Activated CD4-positive, CD25-positive, alpha-beta regulatory T cell treated with anti-CD3 and anti-CD28 coated beads, Interleukin-2, amount 50 U/mL, for 24 hours (primary cell): ENCODE data around the gene PACS1.
A peak's percentile ranks its signal among the peaks of the same experiment; 100 is the strongest.

Experiments used
- ATAC-seq, 2 donors: fragments of 150-1000 bp; cut with Tn5 transposase; one replicate each; pipeline ENCODE4 v1.10.0; 2021; ENCODE audit warnings: mild to moderate bottlenecking in 1 of 2, moderate library complexity in 1 of 2

Gene PACS1

DNA sequence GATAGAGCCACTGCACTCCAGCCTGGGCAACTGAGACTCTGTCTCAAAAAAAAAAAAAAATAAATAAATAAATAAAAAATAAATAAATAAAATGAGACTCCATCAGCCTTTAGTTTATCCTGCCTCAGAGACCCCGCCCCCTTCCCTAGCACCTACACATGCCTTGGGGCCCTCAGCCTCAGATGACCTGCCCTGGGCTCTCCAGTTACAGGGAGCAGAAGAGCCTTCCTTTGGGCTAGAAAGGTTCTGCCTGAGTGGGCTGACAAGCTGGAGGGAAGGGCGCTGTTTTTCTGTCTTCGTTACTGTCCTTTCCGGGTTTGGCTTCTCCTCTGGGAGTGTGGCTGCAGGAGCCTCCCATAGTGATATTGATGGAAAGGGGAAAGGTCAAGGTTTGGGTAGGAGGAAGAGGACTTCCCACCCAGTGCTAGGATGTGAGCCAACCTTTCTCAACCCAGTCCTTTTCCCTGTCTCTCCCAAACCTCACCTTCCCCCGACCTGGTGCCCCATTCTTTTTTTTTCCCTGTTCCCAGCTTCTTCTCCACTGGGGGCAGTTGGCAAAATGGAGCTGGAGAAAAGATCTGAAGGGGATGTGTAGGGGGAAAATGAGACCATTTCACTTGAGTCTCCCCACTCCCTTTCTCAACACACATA lies 19.4 kb upstream of the PACS1 start:
- ATAC-seq = no peak

DNA sequence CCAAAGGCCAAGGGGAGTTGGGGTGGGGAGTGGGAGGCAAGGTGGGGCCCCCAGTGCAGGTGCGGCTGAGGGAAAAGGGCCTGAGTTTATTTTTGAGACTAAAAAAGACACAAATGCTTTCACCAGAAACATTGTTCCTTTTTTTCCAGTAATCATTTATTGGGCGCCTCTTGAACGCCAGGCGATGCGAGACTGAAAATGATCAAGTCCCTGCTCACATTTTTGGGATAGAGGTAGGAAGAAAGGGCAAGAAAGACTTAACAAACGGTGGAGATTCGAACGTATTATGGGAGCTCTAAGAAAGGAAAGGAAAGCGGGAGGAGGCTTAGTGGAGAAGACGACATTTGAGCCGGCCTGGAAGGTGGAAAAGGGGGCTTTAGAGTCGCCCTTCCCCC lies 18.7 kb upstream of the PACS1 start:
- ATAC-seq = no peak

DNA sequence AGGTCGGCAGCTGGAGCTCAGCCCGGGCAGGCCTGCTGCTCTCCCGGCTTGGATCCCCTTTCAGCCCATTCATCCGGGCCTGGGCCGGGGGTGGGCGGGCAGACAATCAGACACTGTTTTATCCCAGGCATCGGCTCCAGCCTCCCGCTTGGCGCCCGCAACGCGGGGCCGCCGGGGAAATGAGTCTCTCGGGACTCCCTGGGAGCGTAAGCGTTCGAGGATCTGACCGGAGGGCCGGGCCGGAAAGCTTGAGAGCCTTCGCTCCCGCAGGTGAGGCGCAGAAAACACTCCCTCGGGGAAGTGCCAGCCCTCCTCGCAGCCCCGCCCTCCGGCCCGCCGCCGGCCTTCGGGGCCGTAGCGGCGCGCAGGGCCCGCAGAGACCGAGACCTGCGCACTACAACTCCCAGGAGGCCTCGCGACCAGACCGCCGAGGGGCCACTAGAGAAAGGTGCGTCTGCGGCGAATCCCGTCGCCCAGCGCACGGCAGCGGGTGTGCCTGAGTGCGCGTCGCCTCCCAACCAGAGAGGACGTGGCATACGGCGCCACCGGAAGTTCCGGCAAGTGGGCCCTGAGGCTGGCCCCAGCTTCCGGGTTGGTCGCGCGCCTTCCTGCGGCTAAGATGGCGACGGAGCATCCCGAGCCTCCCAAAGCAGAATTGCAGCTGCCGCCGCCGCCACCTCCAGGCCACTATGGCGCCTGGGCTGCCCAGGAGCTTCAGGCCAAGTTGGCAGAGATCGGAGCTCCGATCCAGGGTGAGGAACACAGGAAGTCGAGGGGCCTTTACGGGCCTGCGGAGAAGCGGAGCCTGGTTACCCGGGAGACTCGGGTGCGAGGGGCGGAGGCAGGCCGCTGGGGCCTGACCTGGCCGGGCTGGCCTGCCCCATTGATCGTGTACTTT lies 18.1 kb upstream of the PACS1 start, which contains the start of gene SF3B2:
Gene SF3B2 (plus strand): TSS at position 599 of the 898 bp plus-strand sequence. CDS start 21 bp downstream, at position 620.
- peak; percentile 99 for ATAC-seq

DNA sequence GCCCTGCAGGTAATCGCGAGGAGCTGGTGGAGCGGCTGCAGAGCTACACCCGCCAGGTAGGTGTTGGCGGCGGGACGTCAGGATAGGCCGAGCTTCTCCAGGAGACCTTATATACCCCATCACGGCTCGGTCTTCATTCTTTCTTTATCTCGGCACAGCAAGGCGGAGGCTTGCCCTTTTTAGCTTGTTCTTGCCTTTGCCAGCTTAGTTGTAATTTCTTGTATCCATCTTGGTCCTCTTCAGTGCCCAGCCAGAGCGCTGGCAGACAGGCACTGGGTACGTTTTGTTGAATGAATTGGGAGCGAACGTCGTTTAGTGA lies 17.4 kb upstream of the PACS1 start:
- no peak for ATAC-seq

DNA sequence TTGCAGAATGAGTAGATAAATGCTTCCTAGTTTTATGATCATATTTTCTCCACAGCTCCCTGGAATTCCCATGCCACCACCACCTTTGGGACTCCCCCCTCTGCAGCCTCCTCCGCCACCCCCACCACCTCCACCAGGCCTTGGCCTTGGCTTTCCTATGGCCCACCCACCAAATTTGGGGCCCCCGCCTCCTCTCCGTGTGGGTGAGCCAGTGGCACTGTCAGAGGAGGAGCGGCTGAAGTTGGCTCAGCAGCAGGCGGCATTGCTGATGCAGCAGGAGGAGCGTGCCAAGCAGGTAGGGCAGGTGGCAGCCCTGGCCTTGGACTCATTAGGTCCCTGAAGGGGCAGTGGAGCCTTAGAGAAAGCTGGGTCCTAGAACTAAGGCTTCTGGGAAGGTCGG lies 15.1 kb upstream of the PACS1 start:
- ATAC-seq = no peak

DNA sequence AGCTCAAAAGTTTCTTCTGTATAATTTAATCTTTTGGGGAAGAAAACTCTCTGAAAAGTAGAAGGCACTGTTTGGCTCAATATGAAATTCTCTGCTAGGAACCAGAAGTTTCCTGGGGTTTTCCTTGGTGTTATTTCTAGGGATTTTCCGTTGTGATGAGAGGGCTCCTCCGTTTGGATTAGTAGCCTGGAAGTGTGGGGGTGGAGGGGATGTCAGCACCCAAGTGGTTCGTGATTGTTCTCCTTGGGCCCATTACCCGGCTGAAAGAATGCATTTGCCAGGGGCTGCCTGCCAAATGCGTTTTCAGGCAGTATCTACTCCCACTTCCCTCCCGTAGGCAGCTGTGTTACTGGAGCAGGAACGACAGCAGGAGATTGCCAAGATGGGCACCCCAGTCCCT lies 13.6 kb upstream of the PACS1 start:
- ATAC-seq = no peak

DNA sequence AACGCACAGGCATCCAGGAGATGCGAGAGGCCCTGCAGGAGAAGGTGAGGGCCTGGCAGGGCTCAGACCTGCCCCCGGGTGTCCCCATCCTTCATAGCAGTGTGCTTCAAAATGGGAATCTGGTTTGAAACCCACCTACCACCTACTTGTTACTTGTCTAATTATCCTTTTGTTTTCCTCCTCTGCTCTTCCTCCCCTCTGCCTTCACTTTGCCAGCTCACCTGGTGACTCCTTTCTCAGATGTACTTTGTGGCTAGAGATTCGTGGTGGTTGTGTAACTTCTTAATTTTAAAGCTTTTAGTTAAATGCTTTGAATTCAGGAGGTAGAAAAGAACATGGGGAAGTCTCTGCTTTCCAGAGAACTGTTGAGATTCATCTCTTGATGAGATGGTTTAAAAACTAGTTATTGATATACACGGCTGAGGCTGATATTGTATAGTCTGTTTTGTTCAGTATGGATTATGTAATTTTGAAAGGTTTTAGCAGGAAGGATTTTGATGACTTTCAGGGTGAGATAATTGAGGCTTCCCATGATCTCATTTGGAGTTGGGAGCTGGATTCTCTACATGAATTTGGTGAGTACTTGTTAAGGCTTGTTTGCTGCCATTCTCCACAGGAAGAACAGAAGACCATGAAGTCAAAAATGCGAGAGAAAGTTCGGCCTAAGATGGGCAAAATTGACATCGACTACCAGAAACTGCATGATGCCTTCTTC lies 9.9 kb upstream of the PACS1 start:
- no peak for ATAC-seq

DNA sequence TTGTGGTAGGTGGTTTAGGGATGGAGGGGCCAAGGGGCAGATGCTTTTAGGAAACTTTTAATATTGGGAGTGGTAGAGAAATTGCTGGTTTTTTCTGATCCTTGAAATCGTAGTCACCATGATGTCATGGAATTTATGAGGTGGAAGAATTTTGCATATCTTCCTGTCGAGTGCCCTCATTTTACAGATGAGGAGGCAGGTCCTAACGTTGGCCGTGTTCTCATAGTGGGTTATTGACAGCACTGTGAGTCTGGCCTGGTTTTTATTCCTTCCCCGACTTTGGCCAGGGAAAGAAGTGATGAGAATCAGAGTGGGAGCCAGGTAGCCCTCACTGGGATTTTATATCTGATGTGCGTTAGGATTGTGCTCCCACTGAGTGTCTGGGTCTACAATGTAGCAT lies 8.8 kb upstream of the PACS1 start:
- peak; percentile 21 to 53 for ATAC-seq

DNA sequence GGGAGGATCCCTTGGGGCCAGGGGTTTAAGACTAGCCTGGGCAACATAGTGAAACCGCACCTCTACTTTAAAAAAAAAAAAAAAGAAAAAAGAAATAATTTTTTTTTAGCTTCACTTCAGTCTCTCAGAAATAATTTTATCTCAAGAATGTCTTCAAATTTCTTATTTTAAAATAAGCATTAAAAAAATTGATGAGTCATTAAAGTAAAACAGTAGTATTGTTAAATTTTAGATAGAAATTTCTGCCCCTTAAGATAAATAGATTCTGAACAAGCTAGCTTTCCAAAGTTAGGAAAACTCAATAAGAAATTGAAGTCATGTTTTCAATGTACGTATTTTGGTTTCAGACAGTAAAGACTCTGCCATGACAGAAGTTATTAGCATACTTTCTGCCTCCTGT lies 7.7 kb upstream of the PACS1 start:
- no peak for ATAC-seq

DNA sequence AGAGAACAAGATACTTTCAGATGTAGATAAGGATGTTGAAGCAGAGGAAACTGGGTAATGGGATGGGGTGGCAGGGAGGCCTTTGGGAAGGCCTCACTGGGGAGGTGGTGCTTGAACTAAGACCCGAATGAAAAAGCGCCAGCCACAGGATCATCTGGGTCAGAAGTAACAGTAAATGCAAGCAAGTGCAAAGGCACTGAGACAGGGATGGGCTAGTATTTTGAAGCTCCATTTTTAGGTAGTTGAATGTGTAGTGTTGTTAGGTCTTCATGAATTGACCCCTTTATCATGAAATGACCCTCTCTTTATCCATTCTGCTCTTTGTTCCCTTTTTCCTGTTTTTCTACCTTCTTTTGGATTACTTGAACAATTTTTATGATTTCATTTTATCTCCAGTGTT lies 6.2 kb upstream of the PACS1 start:
- no peak for ATAC-seq

DNA sequence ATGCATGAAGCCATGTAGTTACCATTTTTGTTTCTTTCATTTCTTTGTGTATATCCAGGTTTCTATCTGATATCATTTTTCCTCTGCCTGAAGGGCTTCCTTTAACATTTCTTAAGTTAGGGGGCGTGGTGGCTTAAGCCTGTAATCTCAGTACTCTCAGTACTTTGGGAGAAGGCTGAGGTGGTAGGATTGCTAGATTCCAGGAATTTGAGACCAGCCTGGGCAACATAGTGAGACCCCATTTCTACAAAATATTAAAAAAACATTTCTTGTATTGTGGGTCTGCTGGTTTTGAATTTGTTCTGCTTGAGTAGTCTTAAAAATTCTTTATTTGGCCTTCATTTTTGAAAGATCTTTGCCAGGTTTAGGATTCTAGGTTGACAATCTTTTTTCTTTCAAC lies 5.5 kb upstream of the PACS1 start:
- ATAC-seq = no peak

DNA sequence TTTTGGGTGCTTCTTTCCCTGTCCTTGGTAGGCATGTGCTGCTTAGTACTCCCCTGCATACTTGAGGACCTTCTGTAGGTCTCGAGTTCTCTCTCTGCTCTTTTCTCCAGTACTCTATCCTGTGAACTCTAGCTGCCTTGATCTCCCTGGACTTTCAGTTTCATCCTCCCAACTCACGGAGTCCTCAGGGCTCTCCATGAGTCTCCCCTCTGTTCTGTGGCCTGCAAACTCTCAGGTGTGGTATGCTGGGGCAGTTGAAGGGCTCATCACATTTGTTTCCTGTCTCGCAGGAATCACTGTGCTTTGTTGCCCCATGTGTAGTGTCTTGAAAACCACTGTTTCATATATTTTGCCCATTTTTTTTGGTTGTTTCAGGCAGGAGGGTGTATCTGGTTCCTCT lies 3.3 kb upstream of the PACS1 start:
- ATAC-seq = no peak

DNA sequence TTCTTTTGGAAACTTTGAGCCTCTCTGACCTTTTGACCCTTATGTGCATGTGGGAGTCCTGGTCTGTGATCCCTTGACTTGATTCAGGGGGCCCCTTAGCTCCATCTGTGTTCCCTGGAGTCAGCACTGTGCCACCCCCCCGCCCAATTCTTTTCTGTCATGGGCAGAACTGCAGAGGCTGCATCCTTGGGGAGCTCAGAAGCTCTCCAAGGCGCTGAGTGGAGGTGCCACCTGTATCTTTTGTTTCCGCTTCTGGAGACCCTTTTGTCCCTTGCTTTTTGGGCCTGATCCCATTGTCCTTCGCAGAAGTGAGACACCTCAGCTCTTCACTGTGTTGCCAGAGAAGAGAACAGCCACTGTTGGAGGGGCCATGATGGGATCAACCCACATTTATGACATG lies 2.4 kb upstream of the PACS1 start:
- ATAC-seq = no peak

DNA sequence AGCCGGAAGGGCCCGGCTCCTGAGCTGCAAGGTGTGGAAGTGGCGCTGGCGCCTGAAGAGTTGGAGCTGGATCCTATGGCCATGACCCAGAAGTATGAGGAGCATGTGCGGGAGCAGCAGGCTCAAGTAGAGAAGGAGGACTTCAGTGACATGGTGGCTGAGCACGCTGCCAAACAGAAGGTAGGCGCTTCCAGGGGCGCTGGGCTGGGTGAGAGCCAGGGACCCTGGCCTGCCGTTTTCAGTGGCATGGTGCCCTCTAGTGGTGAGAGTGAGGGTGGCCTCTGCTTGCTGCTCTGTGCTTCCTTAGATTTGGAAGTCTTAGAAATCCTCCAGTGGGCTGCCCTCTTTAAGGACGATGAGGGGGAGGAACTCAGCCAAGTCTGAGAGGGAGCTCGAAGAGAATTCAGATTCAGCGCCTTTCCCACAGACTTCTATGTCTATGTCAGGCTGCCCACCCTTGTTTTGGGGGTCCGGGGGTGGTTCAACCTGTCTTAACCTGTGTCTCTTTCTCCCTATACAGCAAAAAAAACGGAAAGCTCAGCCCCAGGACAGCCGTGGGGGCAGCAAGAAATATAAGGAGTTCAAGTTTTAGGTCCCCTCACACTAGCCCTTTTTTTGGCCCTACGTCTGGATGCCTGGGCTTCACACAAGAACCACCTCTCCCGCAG lies 1.8 kb upstream of the PACS1 start:
- ATAC-seq = peak; percentile 36 to 42

DNA sequence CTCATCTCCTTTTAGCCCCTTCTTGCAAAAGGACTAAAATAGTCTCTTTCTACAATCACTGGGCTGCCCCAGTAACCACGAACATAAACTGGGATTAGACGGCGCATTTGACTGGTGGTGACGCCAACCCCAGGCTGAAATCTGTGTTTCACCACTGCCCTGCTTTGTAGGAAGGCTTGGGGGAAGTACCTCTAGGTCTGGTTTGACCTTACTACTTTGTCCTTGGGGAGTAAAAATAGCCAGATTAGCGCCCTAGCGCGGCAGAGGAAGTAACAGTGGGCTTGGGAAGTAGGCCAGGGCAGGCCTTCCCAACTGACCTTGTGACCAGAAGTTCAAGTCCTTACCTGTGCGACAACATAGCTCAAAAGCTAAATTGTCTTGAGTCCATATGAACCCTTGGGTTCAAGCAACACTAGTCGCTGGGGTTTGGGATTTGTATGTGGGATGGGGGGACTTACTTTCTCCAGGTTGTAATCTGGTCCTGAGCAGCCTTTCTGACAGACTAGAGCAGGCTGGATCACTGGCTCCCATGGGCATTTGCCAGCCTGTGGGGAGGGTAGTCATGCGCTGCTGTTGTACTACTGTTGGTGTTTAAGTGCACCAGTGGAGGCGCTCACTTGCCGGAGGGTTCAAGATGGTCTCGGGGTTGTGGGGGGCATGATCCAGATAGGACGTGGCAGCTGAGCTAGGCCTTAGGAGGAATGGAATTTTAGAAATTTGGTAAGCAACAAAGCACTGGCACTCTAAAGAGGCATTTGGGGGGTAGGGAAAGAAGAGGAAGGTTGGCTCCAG lies 953 bp upstream of the PACS1 start:
- peak; percentile 6 to 19 for ATAC-seq

DNA sequence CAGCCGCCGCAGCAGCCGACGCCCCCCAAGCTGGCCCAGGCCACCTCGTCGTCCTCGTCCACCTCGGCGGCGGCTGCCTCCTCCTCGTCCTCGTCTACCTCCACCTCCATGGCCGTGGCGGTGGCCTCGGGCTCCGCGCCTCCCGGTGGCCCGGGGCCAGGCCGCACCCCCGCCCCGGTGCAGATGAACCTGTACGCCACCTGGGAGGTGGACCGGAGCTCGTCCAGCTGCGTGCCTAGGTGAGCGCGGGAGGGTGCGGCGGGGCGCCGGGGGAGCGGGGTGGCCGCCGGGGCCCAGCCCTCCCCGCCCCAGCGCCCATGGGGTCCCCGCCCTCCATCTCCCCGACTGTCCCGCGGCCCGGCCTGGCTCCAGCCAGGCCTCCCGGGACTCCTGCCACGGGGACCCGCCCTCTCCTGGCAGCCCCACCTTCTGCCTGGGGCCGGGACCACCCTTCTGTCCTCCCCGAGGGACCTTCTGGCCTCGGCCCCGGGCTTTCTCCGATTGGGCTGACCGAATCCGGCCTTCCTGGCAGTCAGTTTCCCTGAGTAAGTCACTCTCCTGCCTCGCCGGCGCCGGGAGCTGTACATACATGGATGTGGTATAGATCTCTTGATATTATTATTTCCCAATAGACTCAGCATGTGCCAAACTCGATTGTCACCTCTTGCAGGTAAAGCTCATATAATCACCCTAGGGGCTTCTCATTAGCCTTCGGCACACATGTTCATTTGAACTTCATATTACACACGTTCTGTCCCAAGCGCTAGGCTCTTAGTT lies 720 bp downstream of the PACS1 start:
- ATAC-seq = peak; percentile 8 to 10

DNA sequence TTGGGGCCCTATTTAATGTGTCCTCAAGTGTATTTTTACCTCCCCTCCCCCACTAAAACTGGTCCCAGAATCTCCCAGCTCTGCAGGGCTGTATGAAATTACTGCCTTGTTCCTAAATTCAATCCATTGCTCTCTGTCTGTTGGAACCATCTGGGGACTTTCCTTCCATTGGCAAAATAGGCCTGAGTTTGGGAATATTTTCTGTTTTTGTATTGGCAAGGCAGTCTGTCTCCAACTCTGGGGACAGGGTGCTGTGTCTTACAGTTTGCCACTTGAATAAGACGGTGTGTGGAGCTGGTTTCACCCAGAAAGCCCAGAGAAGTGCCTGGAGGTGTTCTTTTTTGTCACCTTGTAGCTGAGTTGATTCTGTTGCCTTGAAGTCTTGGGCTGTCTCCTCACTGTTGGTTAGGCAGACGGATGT lies 1.3 kb downstream of the PACS1 start:
- ATAC-seq = no peak

DNA sequence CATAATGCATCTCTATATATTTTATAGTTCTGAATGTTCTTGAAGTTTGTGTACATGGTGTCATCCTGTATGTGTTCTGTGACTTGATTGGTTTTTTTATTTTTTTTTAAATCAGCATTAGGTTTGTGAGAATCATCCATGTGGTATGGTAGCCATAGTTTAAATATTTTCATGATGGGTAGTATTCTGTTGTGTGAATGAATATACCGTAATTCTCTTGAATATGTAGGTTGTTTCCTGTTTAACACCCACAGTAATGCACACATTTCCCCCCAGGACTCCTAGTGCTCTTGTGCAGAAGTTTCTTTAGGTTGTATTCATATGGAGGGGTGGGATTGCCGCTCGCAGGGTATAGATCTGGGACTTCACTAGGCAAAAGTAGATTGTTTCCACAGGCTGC lies 2.0 kb downstream of the PACS1 start:
- no peak for ATAC-seq

DNA sequence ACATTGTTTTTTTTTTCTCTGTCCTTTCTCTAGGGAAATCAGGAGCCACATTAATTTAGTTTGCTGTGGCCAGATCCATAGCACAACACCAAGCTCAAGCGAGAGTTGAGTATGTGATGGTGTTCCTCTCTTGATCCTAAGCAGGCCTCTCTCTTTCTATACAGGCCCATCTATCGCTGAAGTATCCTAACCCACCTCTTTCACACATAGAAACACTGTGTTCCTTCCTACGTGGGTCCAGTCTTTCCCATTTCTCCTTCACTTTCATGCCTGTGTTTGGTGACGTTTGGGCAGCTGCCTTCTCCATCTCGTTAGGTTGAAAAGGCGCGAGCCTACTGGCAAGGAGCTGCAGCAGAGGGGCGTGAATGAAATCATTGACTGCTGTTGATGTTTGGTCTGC lies 2.4 kb downstream of the PACS1 start:
- ATAC-seq = no peak

DNA sequence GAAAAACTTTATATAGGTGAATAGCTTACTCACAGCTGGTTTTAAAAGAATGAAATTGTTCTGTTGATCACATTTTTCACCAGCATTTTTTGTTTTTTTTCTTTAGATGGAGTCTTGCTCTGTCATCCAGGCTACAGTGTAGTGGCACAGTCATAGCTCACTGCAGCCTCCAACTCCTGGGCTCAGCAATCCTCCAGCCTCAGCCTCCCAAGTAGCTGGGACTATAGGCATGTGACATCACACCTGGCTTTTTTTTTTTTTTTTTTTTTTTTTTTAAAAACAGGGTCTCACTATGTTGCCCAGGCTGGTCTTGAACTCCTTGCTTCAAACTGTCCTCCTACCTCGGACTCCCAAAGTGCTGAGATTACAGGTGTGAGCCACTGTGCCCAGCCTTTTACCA lies 3.6 kb downstream of the PACS1 start:
- ATAC-seq = no peak

DNA sequence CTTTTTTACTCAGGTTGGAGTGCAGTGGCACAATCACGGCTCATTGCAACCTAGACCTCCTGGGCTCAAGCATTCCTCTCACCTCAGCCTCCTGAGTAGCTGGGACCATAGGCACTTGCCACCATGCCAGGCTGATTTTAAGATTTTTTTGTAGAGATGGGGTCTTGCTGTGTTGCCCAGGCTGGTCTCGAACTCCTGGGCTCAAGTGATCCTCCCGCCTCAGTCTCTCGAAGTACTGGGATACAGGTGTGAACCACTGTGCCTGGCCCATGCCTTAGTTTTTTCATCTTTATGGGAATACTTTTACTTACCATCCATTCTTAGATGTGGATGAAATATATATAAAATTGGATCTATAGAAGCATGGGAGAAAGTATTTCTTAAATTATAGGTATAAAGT lies 5.2 kb downstream of the PACS1 start:
- ATAC-seq = no peak

DNA sequence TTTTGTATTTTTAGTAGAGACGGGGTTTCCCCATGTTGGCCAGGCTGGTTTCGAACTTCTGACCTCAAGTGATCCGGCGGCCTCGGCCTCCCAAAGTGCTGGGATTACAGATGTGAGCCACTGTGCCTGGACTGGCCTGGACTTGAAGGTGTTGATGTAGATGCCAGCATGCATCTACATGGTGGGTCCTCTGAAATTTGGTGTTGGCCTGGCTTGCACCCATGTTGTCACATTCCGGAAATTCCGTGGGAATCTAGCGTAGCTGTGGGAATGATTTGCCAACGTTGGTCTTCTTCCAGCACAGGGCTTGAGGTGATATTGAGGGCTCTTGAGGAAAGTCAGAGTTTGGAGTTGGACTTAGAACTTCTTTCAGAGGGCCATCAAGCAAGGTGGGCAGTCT lies 6.5 kb downstream of the PACS1 start:
- ATAC-seq = no peak
